Medulla oblongata (tissue), 1 donor: ENCODE data around the gene MIGA2.
"Not testable (repeated sequence)": the region's sequence is repeated elsewhere in the genome, so short reads cannot be mapped to it uniquely, and the experiment has no call there.

Source experiments
- DNase-seq: peaks from one replicate; pipeline ENCODE4 v3.0.0-alpha.2; 2015; ENCODE audit errors: extremely low spot score

Gene MIGA2, protein sequence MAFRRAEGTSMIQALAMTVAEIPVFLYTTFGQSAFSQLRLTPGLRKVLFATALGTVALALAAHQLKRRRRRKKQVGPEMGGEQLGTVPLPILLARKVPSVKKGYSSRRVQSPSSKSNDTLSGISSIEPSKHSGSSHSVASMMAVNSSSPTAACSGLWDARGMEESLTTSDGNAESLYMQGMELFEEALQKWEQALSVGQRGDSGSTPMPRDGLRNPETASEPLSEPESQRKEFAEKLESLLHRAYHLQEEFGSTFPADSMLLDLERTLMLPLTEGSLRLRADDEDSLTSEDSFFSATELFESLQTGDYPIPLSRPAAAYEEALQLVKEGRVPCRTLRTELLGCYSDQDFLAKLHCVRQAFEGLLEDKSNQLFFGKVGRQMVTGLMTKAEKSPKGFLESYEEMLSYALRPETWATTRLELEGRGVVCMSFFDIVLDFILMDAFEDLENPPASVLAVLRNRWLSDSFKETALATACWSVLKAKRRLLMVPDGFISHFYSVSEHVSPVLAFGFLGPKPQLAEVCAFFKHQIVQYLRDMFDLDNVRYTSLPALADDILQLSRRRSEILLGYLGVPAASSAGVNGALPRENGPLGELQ

GRCh38 chr9:129036241-129036922 lies at the start of gene MIGA2:
MIGA2 (plus strand) TSS chr9:129036626; CDS start chr9:129040595, 3,969 bp downstream.
- DNase-seq, result peak; percentile 100

DNA sequence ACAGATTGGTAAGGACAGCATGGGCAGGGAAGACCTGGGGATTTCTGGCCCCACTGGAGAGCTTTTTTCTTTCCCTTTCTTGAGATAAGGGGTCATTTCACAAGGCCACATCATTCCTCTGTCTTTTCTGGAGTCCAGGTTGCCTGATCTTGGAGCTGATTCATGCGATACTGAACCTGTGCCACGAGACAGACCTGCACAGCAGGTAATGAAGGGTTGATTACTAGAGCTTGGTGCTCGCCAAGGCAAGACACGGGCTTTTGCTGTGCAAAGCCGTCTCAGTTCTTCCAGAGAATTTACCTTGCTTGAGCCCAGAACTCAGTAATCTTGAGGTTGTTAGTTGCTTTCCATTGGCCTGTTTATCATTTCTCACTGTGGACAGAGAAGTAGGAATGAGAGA lies 49.8 kb upstream of the MIGA2 start:
- DNase-seq, result no peak

DNA sequence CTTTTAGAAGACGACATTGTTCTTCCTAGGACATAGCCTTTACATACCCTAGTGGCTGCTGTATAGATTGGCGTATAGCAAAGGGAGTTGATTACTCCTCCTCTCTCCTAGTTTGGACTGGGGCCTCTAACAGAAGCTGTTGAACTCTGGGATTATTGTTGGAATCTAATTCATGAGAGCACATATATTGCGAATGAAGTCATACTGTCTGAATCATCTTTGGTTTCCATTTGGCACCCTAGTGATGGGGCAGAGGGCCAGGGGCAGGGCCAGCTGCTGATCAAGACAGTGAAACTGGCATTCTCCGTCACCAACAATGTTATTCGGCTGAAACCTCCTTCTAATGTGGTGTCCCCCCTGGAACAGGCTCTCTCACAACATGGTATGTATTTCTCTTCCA lies 48.6 kb upstream of the MIGA2 start:
- no peak for DNase-seq

DNA sequence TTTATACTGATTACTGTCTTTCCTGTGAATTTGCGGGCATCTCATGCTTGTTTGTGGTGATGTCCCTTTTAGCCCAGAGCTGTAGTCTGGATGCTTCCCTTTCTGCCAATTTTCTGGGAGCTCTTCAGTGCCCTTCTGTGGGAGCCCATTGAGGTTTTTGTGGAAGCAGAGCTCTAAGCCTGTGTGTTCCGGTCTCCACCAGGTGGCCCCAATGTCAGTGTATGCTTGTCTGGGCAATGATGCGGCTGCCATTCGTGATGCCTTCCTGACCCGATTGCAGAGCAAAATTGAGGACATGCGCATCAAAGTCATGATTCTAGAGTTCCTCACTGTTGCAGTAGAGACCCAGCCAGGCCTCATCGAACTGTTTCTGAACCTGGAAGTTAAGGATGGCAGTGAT lies 43.4 kb upstream of the MIGA2 start:
- DNase-seq, result peak; percentile 83

GRCh38 chr9:128995791-128996190 lies 40.6 kb upstream of the MIGA2 start:
- peak; percentile 80 for DNase-seq

- peak; percentile 28 for DNase-seq
Observed at GRCh38 chr9:128998462-128998861, 38.0 kb upstream of the MIGA2 start.

DNA sequence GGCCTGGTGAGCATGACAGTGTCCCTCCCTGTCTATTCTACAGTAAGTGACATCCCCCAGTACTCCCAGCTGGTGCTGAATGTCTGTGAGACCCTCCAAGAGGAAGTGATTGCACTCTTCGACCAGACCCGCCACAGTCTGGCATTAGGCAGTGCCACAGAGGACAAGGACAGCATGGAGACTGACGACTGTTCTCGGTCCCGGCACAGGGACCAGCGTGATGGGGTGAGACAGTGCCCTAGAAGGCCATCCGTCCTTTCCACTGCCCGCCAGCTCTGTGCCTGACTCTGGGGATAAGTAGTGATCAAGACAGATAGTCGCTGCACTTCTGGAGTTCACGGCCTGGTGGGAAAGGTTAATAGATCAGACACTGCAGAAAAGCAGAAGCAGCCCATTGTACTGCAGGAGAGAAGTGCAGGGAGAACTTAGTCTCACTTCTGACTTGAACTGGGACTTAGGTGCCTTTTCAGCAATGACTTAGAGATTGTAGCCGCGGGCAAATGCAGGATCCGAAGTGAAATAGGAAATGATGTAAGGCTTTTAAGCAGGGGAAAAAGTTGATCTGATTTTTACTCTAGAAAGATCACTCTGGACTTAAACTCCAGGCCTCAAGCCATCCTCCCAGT lies 36.7 kb upstream of the MIGA2 start:
- no peak for DNase-seq

DNA sequence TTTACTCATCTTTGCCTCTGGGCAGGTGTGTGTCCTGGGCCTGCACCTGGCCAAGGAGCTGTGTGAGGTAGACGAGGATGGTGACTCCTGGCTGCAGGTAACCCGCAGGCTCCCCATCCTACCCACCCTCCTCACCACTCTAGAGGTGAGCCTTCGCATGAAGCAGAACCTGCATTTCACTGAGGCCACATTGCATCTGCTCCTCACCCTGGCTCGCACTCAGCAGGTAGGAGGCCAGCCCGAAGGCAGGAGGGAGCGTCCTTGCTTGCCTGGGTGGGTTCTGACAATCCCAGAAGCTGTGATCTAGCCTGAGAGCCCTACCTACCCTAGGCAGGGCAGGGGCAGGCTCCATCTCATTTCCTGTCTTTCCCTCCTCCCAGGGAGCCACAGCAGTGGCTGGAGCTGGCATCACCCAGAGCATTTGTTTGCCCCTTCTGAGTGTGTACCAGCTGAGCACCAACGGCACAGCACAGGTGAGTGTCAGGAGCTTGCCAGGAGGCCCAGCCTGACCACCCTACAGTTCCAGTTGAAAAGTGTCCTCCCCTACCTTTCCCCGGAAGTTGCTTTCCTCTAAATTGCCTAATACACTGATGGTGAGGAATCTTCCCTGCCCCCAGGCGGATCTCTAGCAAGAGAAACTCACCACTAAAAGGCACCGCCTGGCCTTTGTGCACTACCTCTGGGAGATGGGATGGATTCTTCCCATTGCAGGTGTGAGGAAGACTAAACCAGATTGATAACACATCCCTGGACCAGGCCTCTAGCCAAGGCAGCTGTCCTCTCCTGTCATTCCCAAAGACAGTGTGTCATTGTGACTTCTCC lies 34.7 kb upstream of the MIGA2 start:
- no peak for DNase-seq

DNA sequence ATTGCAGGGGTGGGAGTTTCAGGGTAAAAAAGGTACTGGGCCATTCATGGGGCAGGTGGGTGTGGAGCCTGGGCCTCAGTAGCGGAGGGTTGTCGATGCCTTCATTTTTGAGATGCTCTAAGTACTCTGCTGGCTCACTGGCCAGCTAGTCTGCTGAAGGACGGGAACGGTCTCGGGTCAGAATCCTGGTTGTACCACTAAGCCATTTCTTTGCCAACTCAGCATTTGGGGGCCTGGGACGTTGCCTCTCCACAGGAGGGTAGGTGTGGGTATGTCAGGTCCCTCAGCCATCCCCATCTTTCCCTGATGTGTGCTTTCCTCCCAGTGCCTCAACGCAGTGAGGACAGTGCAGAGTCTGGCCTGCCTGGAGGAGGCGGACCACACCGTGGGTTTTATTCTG lies 33.4 kb upstream of the MIGA2 start:
- no peak for DNase-seq

DNA sequence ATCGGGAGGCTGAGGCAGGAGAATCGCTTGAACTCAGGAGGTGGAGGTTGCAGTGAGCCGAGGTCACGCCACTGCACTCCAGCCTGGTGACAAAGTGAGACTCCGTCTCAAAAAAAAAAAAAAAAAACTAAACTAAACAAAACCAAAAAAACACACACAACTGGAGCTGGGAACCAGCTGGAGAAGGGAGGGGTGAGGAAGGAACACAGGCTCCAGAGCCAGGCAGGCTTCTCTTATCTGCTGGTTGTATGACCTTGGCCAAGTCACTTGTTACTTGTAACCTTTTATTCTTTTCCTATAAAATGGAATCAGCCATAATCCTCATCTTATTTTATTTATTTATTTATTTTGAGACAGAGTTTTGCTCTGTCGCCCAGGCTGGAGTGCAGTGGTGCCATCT lies 32.3 kb upstream of the MIGA2 start:
- not testable (repeated sequence) for DNase-seq

DNA sequence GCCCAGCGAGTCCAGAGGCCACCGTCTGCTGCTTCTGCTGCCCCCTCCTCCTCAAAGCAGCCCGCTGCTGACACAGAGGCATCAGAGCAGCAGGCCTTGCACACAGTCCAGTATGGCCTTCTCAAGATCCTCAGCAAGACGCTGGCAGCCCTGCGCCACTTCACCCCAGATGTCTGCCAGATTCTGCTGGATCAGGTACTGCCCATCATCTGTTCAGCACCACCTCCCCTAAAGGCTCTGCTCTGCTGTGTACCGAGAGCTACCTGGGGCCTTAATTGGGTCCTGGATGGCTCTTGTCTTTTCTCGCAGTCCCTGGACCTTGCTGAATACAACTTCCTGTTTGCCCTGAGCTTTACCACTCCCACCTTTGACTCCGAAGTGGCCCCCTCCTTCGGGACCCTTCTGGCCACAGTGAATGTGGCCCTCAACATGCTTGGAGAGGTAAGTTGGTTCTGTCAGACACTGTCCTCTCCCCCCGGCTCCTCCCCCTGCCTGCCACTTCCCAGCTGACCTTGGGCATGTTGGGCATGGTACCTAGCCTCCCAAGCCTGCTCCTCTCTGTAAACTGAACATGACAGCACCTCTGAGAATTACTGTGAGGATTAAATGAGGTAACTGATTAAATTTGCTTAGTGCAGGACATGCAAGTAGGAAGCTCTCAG lies 31.0 kb upstream of the MIGA2 start:
- no peak for DNase-seq

- peak; percentile 91 for DNase-seq
Observed at GRCh38 chr9:129006328-129007034, 29.9 kb upstream of the MIGA2 start.

GRCh38 chr9:129007035-129007765 lies 29.2 kb upstream of the MIGA2 start:
- no peak for DNase-seq

DNA sequence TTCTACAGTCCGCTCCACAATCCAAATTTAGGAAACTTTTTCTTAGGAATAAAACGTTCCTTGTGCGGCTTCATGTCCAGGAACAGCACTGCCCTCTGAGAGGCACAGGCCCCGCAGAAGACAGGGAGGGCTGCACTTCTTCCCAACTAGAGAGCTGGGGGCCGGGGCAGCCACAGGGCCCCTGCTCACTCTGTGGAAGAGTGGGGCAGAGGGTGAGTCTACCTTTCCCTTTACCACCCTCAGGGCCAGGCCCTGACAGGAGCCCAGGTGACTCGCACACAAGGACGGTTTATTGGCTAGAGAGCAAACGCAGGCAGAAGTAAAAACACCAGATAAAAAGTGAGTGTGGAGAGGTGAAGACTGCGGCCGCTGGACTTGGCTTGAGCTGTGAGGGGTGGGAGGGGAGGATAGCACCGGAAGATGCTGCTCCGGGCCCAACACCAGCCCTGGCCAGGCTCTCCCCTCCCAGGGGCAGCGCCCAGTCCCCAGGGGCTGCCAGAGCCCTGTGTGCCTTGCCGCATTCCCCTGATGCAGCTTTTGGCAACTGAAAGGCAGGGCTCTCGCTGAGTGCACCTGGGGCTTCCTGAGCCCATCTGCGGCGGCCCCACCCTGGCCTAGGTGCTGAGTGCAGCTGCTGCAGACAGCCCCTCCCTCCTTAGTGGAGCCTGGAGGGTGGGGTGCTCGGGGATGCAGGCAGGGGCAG lies 28.5 kb upstream of the MIGA2 start:
- no peak for DNase-seq

DNA sequence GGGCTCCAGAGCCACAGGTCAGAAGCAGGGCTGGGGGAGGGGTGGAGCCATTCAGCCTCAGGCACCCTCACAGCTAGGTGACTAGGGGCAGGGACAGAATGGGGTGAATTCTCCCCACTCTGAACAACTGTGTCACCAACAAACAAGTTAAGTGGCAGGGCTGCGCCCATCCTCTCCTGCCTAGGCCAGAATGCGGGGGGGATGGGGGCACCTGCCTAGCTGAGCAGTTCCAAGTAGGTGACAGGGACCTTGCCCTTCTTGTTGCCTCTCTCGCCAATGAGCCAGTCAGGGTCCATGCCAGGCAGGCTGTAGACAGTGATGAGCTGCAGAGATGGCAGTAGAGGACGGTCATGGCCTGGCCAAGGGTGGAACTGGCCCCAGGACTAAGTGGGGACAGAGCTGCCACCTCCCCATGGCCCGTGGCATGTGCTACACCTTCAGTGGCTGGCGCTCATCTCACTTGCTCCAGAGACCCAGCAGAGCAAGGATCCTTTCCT lies 27.9 kb upstream of the MIGA2 start:
- no peak for DNase-seq

DNA sequence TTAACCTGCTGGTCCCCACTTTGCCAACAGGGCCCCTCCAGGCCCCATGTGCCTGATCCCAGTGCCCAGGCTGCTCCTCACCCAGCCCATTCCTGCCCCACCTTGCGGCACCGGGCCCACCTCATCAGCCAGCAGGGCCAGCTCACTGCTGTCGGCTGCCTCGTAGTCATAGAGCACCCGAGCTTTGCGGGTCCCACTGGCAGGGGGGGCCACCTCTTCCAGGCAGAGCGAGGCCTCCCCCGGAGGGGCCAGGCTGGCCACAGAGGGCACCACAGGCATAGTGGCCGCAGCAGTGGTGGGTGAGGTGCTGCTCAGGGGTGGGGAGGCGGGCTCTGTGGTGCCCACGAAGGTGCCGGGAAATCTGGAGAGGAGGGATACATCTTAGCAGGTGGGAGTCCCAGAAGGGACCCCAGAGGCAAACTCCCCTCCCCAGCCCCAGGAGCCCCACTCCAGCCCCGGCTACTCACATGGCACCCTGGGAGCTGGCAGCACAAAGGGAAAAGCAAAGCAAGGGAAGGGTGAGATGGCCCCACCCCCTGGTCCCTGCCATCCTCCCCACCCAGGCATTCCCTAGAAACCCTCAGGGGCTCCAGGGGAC lies 27.3 kb upstream of the MIGA2 start:
- no peak for DNase-seq

GRCh38 chr9:129009584-129010141 lies 26.8 kb upstream of the MIGA2 start:
- no peak for DNase-seq
